ENCODE results near the gene POLR2L. TPM values are rescaled to one million over a fixed set of nuclear protein-coding genes. Genes with fewer than 3 reads are reported as not detected.

POLR2L gene
- total RNA-seq, 1 donor from 2014 or later, result 106 TPM

DNA sequence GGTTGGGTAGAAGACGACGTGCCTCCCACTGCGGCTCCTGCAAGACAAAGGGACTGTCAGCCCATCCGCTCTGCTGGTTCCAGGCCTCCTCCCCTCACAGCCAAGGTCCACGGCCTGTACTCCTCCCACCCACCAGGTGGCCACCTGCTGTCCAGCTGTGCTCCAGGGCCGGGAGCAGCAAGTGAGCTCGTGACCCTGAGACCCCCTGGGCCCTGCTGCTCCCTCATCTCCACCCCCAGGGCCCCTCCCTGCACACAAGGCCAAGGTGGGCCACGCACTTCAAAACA, 27.7 kb upstream of the POLR2L start:
- TF ChIP-seq, protein P1, sequence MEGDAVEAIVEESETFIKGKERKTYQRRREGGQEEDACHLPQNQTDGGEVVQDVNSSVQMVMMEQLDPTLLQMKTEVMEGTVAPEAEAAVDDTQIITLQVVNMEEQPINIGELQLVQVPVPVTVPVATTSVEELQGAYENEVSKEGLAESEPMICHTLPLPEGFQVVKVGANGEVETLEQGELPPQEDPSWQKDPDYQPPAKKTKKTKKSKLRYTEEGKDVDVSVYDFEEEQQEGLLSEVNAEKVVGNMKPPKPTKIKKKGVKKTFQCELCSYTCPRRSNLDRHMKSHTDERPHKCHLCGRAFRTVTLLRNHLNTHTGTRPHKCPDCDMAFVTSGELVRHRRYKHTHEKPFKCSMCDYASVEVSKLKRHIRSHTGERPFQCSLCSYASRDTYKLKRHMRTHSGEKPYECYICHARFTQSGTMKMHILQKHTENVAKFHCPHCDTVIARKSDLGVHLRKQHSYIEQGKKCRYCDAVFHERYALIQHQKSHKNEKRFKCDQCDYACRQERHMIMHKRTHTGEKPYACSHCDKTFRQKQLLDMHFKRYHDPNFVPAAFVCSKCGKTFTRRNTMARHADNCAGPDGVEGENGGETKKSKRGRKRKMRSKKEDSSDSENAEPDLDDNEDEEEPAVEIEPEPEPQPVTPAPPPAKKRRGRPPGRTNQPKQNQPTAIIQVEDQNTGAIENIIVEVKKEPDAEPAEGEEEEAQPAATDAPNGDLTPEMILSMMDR (IDR thresholded peaks at IDR 0.05; ENCODE audit: partially characterized antibody, unreplicated experiment), result peak; percentile 25
- Mint-ChIP-seq H3K27ac (ENCODE audit: unreplicated experiment) (peak overlapping the region; percentile 43), H3K4me1 (ENCODE audit: low read depth, unreplicated experiment) (no peaks in the 10 kb centered on the region), H3K9me3 (ENCODE audit: unreplicated experiment) (peaks cover 2% of the 10 kb centered on the region), H3K4me3 (ENCODE audit: unreplicated experiment) (no peak overlapping the region), H3K36me3 (ENCODE audit: unreplicated experiment) (no peaks in the 10 kb centered on the region), H3K27me3 (ENCODE audit: unreplicated experiment) (peaks cover 8% of the 10 kb centered on the region)
- DNase-seq, result peak; percentile 71

DNA sequence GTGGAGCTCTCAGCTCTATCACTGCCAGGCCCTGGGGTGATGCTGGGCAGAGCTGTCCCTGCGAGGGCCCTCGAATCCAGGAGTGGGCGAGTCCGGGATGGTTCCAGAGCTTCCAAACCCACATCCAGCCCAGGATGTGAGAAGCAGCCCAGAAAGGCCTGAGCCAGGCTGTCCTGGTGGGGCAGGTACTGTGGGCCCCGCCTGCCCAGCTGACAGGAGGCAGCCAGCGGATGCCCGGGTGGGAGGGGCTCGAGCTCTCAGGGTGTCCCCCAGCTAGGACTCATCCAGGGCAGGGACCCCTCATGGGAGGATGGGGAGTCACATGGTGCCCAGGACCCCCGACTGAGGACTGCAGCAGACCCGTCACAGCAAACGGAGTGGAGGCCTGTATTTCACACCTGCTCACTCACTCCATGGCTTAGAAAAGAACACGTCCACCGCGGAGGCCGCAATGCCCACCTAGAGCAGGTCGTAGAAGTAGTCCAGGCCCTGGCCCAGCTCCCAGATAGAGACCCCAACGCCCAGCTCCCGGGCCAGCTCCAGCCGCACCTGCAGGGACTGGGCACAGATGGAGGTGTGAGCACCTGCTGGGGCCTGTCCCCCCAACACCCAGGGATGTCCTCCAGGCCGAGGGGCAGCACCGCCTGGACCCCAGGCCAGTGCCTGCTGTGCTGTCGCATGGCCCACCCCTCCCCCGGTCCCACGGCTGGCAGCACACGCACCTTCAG, 27.2 kb upstream of the POLR2L start:
- Mint-ChIP-seq H3K27ac (ENCODE audit: unreplicated experiment) (peak overlapping the region; percentile 70), H3K36me3 (ENCODE audit: unreplicated experiment) (no peaks in the 10 kb centered on the region), H3K27me3 (ENCODE audit: unreplicated experiment) (peaks cover 9% of the 10 kb centered on the region), H3K4me3 (ENCODE audit: unreplicated experiment) (no peak overlapping the region), H3K9me3 (ENCODE audit: unreplicated experiment) (peaks cover 2% of the 10 kb centered on the region), H3K4me1 (ENCODE audit: low read depth, unreplicated experiment) (no peaks in the 10 kb centered on the region)
- TF ChIP-seq, protein P1 (IDR thresholded peaks at IDR 0.05; ENCODE audit: partially characterized antibody, unreplicated experiment), result no peak
- DNase-seq, result no peak

DNA sequence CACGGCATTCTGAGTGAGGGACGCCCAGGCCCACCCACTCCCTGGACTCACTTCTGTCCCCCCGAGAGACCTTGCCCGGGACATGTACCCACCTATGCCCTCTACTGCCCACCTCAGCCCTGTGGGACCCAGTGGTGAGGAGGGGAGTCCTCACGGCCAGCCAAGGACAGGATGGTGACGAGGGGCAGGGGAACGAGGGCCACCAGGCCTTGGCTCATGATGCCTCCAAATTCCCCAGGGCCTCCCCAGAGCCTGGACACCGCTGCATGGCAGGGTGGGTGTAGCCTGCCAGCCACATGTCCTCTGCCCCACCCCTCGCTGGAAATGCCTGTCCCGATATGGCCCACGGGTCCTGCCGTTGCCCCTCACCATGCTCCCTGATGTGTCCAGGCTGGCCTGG, 26.5 kb upstream of the POLR2L start:
- TF ChIP-seq, protein P1 (IDR thresholded peaks at IDR 0.05; ENCODE audit: partially characterized antibody, unreplicated experiment), result no peak
- Mint-ChIP-seq H3K4me1 (ENCODE audit: low read depth, unreplicated experiment) (no peaks in the 10 kb centered on the region), H3K27me3 (ENCODE audit: unreplicated experiment) (peaks cover 9% of the 10 kb centered on the region), H3K36me3 (ENCODE audit: unreplicated experiment) (no peaks in the 10 kb centered on the region), H3K9me3 (ENCODE audit: unreplicated experiment) (peaks cover 2% of the 10 kb centered on the region), H3K4me3 (ENCODE audit: unreplicated experiment) (no peak overlapping the region), H3K27ac (ENCODE audit: unreplicated experiment) (no peak overlapping the region)
- no peak for DNase-seq

DNA sequence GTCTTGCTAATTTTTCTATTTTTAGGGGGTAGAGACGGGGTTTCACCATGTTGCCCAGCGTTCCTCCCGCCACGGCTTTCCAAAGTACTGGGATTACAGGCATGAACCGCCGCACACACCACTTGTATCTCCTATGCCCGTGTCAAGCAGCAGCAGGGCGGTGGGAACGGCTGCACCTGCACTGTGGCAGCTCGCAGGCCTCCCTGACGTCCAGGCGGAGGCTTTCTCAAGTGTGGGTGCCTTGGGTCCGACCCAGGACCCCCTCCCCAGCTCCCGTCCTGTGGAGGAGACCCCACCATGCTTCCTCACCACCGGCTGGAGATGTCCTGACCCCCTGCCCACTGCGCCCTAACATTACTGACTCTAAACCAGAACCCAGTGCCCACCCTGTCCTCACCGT, 26.1 kb upstream of the POLR2L start:
- Mint-ChIP-seq H3K36me3 (ENCODE audit: unreplicated experiment) (no peaks in the 10 kb centered on the region), H3K27me3 (ENCODE audit: unreplicated experiment) (peaks cover 9% of the 10 kb centered on the region), H3K4me1 (ENCODE audit: low read depth, unreplicated experiment) (no peaks in the 10 kb centered on the region), H3K27ac (ENCODE audit: unreplicated experiment) (no peak overlapping the region), H3K9me3 (ENCODE audit: unreplicated experiment) (peaks cover 2% of the 10 kb centered on the region), H3K4me3 (ENCODE audit: unreplicated experiment) (no peak overlapping the region)
- TF ChIP-seq, protein P1 (IDR thresholded peaks at IDR 0.05; ENCODE audit: partially characterized antibody, unreplicated experiment), result no peak
- no peak for DNase-seq

DNA sequence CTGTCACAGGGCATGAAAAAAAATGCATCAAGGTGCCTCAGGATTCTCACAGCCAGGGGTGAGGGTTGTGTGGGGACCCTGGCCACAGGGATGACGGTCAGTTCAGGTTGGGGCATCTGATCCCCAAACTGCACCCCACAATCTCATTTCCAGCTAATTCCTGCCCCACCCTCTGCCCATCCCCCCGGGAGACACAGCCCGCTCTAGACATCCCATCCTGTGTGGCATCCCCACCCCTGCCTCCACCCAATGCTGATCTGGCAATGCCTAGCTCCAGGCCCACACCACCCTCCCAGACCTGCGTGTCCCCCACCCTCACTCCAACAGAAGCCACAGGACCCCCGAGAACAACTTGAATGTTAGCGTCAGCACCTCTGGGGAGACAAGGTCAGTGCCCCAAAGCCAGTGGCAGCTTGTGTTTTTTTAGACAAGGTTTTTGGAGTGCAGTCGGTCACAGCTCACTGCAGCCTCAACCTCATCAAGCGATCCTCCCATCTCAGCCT, 25.6 kb upstream of the POLR2L start:
- Mint-ChIP-seq H3K27ac (ENCODE audit: unreplicated experiment) (no peak overlapping the region), H3K9me3 (ENCODE audit: unreplicated experiment) (peaks cover 2% of the 10 kb centered on the region), H3K27me3 (ENCODE audit: unreplicated experiment) (peaks cover 9% of the 10 kb centered on the region), H3K36me3 (ENCODE audit: unreplicated experiment) (no peaks in the 10 kb centered on the region), H3K4me3 (ENCODE audit: unreplicated experiment) (no peak overlapping the region), H3K4me1 (ENCODE audit: low read depth, unreplicated experiment) (no peaks in the 10 kb centered on the region)
- TF ChIP-seq, protein P1 (IDR thresholded peaks at IDR 0.05; ENCODE audit: partially characterized antibody, unreplicated experiment), result no peak
- DNase-seq, result no peak

All from glutamatergic neuron (in vitro differentiated cells).